SK-N-SH (cell line): ENCODE measurements around the gene PBX3. TPM values are rescaled to one million over a fixed set of nuclear protein-coding genes. Genes with fewer than 3 reads are reported as not detected.

Experiments
- CTCF ChIA-PET: fragments of 300-600, 350-600 bp; formaldehyde crosslinking; extraction: SDS; loops from one replicate; lab custom pipeline; 2021; lab: Yijun Ruan, JAX
- POLR2A ChIA-PET: fragments of 350-600 bp; sonication (Branson Sonifier 250); formaldehyde crosslinking; extraction: SDS; loops from one replicate; lab custom pipeline; 2020; ENCODE audit warnings: antibody characterized with exemption, inconsistent platforms; lab: Yijun Ruan, JAX
- DNase-seq: peaks from one replicate; pipeline ENCODE4 v3.0.0; 2012
- H2AFZ ChIP-seq: fragments of 200-600 bp; sonication (generic); 2 replicates; pipeline ENCODE4 v1.8.1; 2016; ENCODE audit warnings: antibody characterized with exemption, mild to moderate bottlenecking, low read depth
- H3F3A ChIP-seq: fragments of 200-600 bp; sonication (generic); replicated peaks from 2 replicates; pipeline ENCODE3; 2016; ENCODE audit warnings: antibody characterized with exemption, mild to moderate bottlenecking; ENCODE audit not compliant: insufficient read depth
- H3K27ac ChIP-seq, 2 experiments: fragments of 200-500 bp in 1 of 2; fragments of 200-600 bp in 1 of 2; sonication (Bioruptor generic) in 1 of 2; sonication (generic), shearing (Covaris generic) in 1 of 2; 2 replicates each; pipeline versions ENCODE4 v1.5.1 to v1.6.1; 2014 to 2016; ENCODE audit warnings: low read depth in 2 of 2, inconsistent platforms in 1 of 2, low read length in 1 of 2, mild to moderate bottlenecking in 1 of 2, mixed read lengths in 1 of 2
- H3K27me3 ChIP-seq: fragments of 200-600 bp; sonication (generic), shearing (Covaris generic); 2 replicates; pipeline ENCODE4 v1.6.1; 2016; ENCODE audit warnings: mixed run types; ENCODE audit not compliant: insufficient read depth
- H3K36me3 ChIP-seq, 2 experiments: fragments of 200-500 bp in 1 of 2; fragments of 200-600 bp in 1 of 2; sonication (Bioruptor generic) in 1 of 2; sonication (generic) in 1 of 2; replicated peaks in 1 of 2; 2 replicates each; pipeline versions ENCODE3 to v1.5.1; 2014 to 2016; ENCODE audit warnings: low read length in 1 of 2, mild to moderate bottlenecking in 1 of 2; ENCODE audit not compliant: insufficient read depth in 2 of 2, control insufficient read depth in 1 of 2
- H3K4me1 ChIP-seq, 2 experiments: fragments of 200-500 bp in 1 of 2; fragments of 200-600 bp in 1 of 2; sonication (Bioruptor generic) in 1 of 2; sonication (generic), shearing (Covaris generic) in 1 of 2; 2 replicates each; pipeline versions ENCODE4 v1.5.1 to v1.6.1; 2014 to 2016; ENCODE audit warnings: low read depth in 1 of 2, low read length in 1 of 2, mixed run types in 1 of 2; ENCODE audit not compliant: insufficient read depth in 2 of 2, control insufficient read depth in 1 of 2
- H3K4me2 ChIP-seq: fragments of 200-600 bp; sonication (generic), shearing (Covaris generic); 2 replicates; pipeline ENCODE4 v1.6.1; 2017; ENCODE audit warnings: mixed run types
- H3K4me3 ChIP-seq, 2 experiments: fragments of 200-500 bp in 1 of 2; fragments of 200-600 bp in 1 of 2; sonication (Bioruptor generic) in 1 of 2; sonication (generic), shearing (Covaris generic) in 1 of 2; 2 replicates each; pipeline versions ENCODE4 v1.5.1 to v1.8.1; 2014 to 2016; ENCODE audit warnings: low read depth in 2 of 2, inconsistent platforms in 1 of 2, low read length in 1 of 2, mild to moderate bottlenecking in 1 of 2, mixed read lengths in 1 of 2, moderate library complexity in 1 of 2
- H3K79me2 ChIP-seq: fragments of 200-600 bp; sonication (generic); 2 replicates; pipeline ENCODE4 v1.8.1; 2017; ENCODE audit warnings: mild to moderate bottlenecking; ENCODE audit not compliant: insufficient read depth
- H3K9ac ChIP-seq: fragments of 200-600 bp; sonication (generic); 2 replicates; pipeline ENCODE4 v1.6.1; 2017; ENCODE audit warnings: mixed run types
- H3K9me2 ChIP-seq: fragments of 200-600 bp; sonication (generic); 2 replicates; pipeline ENCODE4 v1.6.1; 2017; ENCODE audit warnings: mixed run types
- H3K9me3 ChIP-seq: fragments of 200-600 bp; sonication (generic); 2 replicates; pipeline ENCODE4 v1.6.1; 2017; ENCODE audit warnings: mixed run types, mild to moderate bottlenecking, moderate library complexity
- H4K20me1 ChIP-seq: fragments of 200-600 bp; sonication (generic); 2 replicates; pipeline ENCODE4 v1.6.1; 2017; ENCODE audit warnings: mild to moderate bottlenecking, mixed run types; ENCODE audit not compliant: insufficient read depth
- CTCF ChIP-seq: fragments of 200-600 bp; sonication (generic); IDR thresholded peaks from 2 replicates; pipeline ENCODE4 v1.6.1; 2017; ENCODE audit warnings: antibody characterized with exemption, mild to moderate bottlenecking, moderate library complexity
- ELF1 ChIP-seq: IDR thresholded peaks from 2 replicates; pipeline ENCODE4 v1.4.0; 2012
- EP300 ChIP-seq, 2 experiments: IDR thresholded peaks; 2 replicates each; pipeline versions ENCODE4 v1.4.0 to v1.6.1; 2012; ENCODE audit warnings: borderline replicate concordance in 1 of 2, low read depth in 1 of 2, low read length in 1 of 2
- EZH2phosphoT487 ChIP-seq: fragments of 200-600 bp; sonication (generic); IDR thresholded peaks from 2 replicates; pipeline ENCODE4 v1.6.1; 2017; ENCODE audit warnings: low read depth, mixed run types, mild to moderate bottlenecking, antibody characterized with exemption, moderate library complexity, borderline replicate concordance
- FOSL2 ChIP-seq: IDR thresholded peaks from 2 replicates; pipeline ENCODE4 v1.4.0; 2012; ENCODE audit warnings: low read depth, mild to moderate bottlenecking, moderate library complexity, borderline replicate concordance
- FOXJ3 ChIP-seq: sonication (generic); formaldehyde crosslinking; IDR thresholded peaks from 2 replicates; pipeline ENCODE4 v1.5.1; 2020; ENCODE audit warnings: mild to moderate bottlenecking, missing genetic modification reagents
- FOXM1 ChIP-seq: IDR thresholded peaks from 2 replicates; pipeline ENCODE4 v1.4.0; 2012; ENCODE audit warnings: low read depth, mild to moderate bottlenecking
- GABPA ChIP-seq: IDR thresholded peaks from 2 replicates; pipeline ENCODE4 v1.4.0; 2012; ENCODE audit warnings: low read depth, mild to moderate bottlenecking
- GATA2 ChIP-seq: sonication (generic); formaldehyde crosslinking; IDR thresholded peaks from 2 replicates; pipeline ENCODE4 v1.5.0; 2020; ENCODE audit warnings: mild to moderate bottlenecking, missing genetic modification reagents
- NFIC ChIP-seq: IDR thresholded peaks from 2 replicates; pipeline ENCODE4 v1.4.0; 2012; ENCODE audit warnings: borderline replicate concordance
- POLR2AphosphoS5 ChIP-seq: IDR thresholded peaks from 2 replicates; pipeline ENCODE4 v1.6.1; 2012; ENCODE audit warnings: low read depth, low read length
- RAD21 ChIP-seq: IDR thresholded peaks from 2 replicates; pipeline ENCODE4 v1.6.1; 2012; ENCODE audit warnings: mild to moderate bottlenecking, low read length
- RCOR1 ChIP-seq: fragments of 150-350 bp; IDR thresholded peaks from 2 replicates; pipeline ENCODE4 v1.6.1; 2017; ENCODE audit warnings: antibody characterized with exemption, low read length
- RFX5 ChIP-seq: IDR thresholded peaks from 2 replicates; pipeline ENCODE4 v1.6.1; 2012; ENCODE audit warnings: mild to moderate bottlenecking, improper control_type of control experiment, low read length
- TAF1 ChIP-seq: IDR thresholded peaks from 2 replicates; pipeline ENCODE4 v1.6.1; 2012; ENCODE audit warnings: low read depth, mild to moderate bottlenecking, low read length, moderate library complexity, borderline replicate concordance
- TCF12 ChIP-seq: IDR thresholded peaks from 2 replicates; pipeline ENCODE4 v1.4.0; 2012
- TEAD4 ChIP-seq: IDR thresholded peaks from 2 replicates; pipeline ENCODE4 v1.4.0; 2012; ENCODE audit warnings: mild to moderate bottlenecking, borderline replicate concordance; ENCODE audit not compliant: insufficient read depth
- USF2 ChIP-seq: fragments of 150-350 bp; IDR thresholded peaks from 2 replicates; pipeline ENCODE4 v1.6.1; 2017; ENCODE audit warnings: antibody characterized with exemption, low read length, low read depth, borderline replicate concordance
- ZBTB33 ChIP-seq: IDR thresholded peaks from 2 replicates; pipeline ENCODE4 v1.4.0; 2012; ENCODE audit warnings: low read depth, borderline replicate concordance
- polyA plus RNA-seq, 3 experiments: library from polyadenylated mRNA; depleted of rRNA; stranded (reverse); fragments of >200 nt; gene quantifications; 2 replicates each; pipeline ENCODE4 v1.2.3, GENCODE V29; 2012
- TF ChIP-seq, protein P1 (sequence below): IDR thresholded peaks from 2 replicates; pipeline ENCODE4 v1.6.1; 2012; ENCODE audit warnings: mild to moderate bottlenecking, low read depth, low read length, moderate library complexity
- TF ChIP-seq, protein P2 (sequence below): fragments of 150-350 bp; IDR thresholded peaks from 2 replicates; pipeline ENCODE4 v1.6.1; 2016; ENCODE audit warnings: mild to moderate bottlenecking, low read depth, low read length
- TF ChIP-seq, protein P3 (sequence below): IDR thresholded peaks from 2 replicates; pipeline ENCODE4 v1.4.0; 2012; ENCODE audit warnings: low read depth, borderline replicate concordance

The PBX3 gene
- polyA plus RNA-seq, 1 of the 3 experiments (the other 2 are of a cell fraction) = 73.0 TPM

GRCh38 chr9:125915606-125916005 is 168.4 kb downstream of the PBX3 start (continued):
- TF ChIP-seq FOXJ3 (no peak), FOXM1 (no peak), GATA2 (no peak), TAF1 (no peak), FOSL2 (no peak), EZH2phosphoT487 (no peak)
- TF ChIP-seq, protein P1, sequence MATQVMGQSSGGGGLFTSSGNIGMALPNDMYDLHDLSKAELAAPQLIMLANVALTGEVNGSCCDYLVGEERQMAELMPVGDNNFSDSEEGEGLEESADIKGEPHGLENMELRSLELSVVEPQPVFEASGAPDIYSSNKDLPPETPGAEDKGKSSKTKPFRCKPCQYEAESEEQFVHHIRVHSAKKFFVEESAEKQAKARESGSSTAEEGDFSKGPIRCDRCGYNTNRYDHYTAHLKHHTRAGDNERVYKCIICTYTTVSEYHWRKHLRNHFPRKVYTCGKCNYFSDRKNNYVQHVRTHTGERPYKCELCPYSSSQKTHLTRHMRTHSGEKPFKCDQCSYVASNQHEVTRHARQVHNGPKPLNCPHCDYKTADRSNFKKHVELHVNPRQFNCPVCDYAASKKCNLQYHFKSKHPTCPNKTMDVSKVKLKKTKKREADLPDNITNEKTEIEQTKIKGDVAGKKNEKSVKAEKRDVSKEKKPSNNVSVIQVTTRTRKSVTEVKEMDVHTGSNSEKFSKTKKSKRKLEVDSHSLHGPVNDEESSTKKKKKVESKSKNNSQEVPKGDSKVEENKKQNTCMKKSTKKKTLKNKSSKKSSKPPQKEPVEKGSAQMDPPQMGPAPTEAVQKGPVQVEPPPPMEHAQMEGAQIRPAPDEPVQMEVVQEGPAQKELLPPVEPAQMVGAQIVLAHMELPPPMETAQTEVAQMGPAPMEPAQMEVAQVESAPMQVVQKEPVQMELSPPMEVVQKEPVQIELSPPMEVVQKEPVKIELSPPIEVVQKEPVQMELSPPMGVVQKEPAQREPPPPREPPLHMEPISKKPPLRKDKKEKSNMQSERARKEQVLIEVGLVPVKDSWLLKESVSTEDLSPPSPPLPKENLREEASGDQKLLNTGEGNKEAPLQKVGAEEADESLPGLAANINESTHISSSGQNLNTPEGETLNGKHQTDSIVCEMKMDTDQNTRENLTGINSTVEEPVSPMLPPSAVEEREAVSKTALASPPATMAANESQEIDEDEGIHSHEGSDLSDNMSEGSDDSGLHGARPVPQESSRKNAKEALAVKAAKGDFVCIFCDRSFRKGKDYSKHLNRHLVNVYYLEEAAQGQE = no peak
- TF ChIP-seq, all 33 proteins: peak for 0

- H3K4me2 ChIP-seq = no peak overlapping the region
- no peaks in the 10 kb centered on the region for H3K9me2 ChIP-seq
- CTCF ChIA-PET = interaction anchor here (0.8 kb wide), 1 partner anchor 134 kb away, joined by 3 read pairs; no protein-coding TSS in a partner anchor
- H3K79me2 ChIP-seq = peaks cover 82% of the 10 kb centered on the region
- no peak overlapping the region for H3K4me3 ChIP-seq
- peaks cover 27 to 52% of the 10 kb centered on the region in 2 experiments for H3K36me3 ChIP-seq
- no peaks in the 10 kb centered on the region for H3K27me3 ChIP-seq
- H2AFZ ChIP-seq = no peak overlapping the region
- H3K4me1 ChIP-seq = peaks cover 1 to 5% of the 10 kb centered on the region in 2 experiments; a peak in 2 of 4 replicates
- H4K20me1 ChIP-seq = peaks cover 9% of the 10 kb centered on the region; the same call in 1 of the 2 replicates
- no peak overlapping the region for H3K27ac ChIP-seq
- no peaks in the 10 kb centered on the region for H3K9me3 ChIP-seq
- no peak for DNase-seq
- POLR2A ChIA-PET = no interaction called here
- peaks cover 11% of the 10 kb centered on the region for H3F3A ChIP-seq
- H3K9ac ChIP-seq = no peak overlapping the region
- no peak for TF ChIP-seq TCF12
- TF ChIP-seq RAD21 = no peak
- TF ChIP-seq RFX5 = no peak
- no peak for TF ChIP-seq TEAD4
- no peak for TF ChIP-seq NFIC
- TF ChIP-seq, protein P2, sequence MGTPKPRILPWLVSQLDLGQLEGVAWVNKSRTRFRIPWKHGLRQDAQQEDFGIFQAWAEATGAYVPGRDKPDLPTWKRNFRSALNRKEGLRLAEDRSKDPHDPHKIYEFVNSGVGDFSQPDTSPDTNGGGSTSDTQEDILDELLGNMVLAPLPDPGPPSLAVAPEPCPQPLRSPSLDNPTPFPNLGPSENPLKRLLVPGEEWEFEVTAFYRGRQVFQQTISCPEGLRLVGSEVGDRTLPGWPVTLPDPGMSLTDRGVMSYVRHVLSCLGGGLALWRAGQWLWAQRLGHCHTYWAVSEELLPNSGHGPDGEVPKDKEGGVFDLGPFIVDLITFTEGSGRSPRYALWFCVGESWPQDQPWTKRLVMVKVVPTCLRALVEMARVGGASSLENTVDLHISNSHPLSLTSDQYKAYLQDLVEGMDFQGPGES = no peak
- no peak for TF ChIP-seq ZBTB33
- TF ChIP-seq FOXJ3 = no peak
- no peak for TF ChIP-seq USF2
- no peak for TF ChIP-seq POLR2AphosphoS5
- TF ChIP-seq, protein P3, sequence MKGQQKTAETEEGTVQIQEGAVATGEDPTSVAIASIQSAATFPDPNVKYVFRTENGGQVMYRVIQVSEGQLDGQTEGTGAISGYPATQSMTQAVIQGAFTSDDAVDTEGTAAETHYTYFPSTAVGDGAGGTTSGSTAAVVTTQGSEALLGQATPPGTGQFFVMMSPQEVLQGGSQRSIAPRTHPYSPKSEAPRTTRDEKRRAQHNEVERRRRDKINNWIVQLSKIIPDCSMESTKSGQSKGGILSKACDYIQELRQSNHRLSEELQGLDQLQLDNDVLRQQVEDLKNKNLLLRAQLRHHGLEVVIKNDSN = no peak
- TF ChIP-seq CTCF = no peak
- no peak for TF ChIP-seq FOSL2
- no peak for TF ChIP-seq EP300 (IDR thresholded peaks at IDR 0.05; ENCODE audit: borderline replicate concordance in 1 of 2, low read depth in 1 of 2, low read length in 1 of 2)
- no peak for TF ChIP-seq TAF1
- no peak for TF ChIP-seq ELF1
- TF ChIP-seq RCOR1 = no peak
- no peak for TF ChIP-seq GABPA
Measured at GRCh38 chr9:125919565-125919964, 172.4 kb downstream of the PBX3 start.
